HEK293 (cell line): ENCODE measurements around the gene GNAZ.

Experiments
- CTCF ChIA-PET: fragments of 350-600 bp; formaldehyde crosslinking; extraction: SDS; loops from one replicate; lab custom pipeline; 2021; ENCODE audit warnings: antibody characterized with exemption; lab: Yijun Ruan, JAX
- POLR2A ChIA-PET: fragments of 300-600 bp; formaldehyde crosslinking; extraction: SDS; loops from one replicate; lab custom pipeline; 2020; ENCODE audit warnings: antibody characterized with exemption, inconsistent platforms; lab: Yijun Ruan, JAX
- H3K27ac ChIP-seq: fragments of 200-500 bp; sonication (Bioruptor generic); 2 replicates; pipeline ENCODE4 v1.5.1; 2014; ENCODE audit warnings: low read depth, low read length, control low read depth, inconsistent platforms; ENCODE audit errors: extremely low read depth
- H3K36me3 ChIP-seq, 2 experiments: fragments of 200-500 bp in 1 of 2; sonication (Bioruptor generic) in 1 of 2; 1 replicate in 1 of 2; 2 replicates in 1 of 2; pipeline ENCODE4 v1.5.1; 2014 to 2017; ENCODE audit warnings: inconsistent platforms in 2 of 2, low read length in 2 of 2; ENCODE audit not compliant: control insufficient read depth in 2 of 2, insufficient read depth in 1 of 2
- H3K4me1 ChIP-seq: fragments of 200-500 bp; sonication (Bioruptor generic); 2 replicates; pipeline ENCODE4 v1.5.1; 2014; ENCODE audit warnings: mild to moderate bottlenecking, low read length, inconsistent platforms; ENCODE audit not compliant: control insufficient read depth, insufficient read depth
- H3K4me3 ChIP-seq: 2 replicates; pipeline ENCODE4 v1.5.1; 2011; ENCODE audit warnings: low read depth, mild to moderate bottlenecking, control low read depth, low read length, moderate library complexity
- H3K9me3 ChIP-seq: fragments of 200-500 bp; sonication (Bioruptor generic); 2 replicates; pipeline ENCODE4 v1.5.1; 2014; ENCODE audit warnings: low read depth, low read length, inconsistent platforms; ENCODE audit not compliant: control insufficient read depth, insufficient read depth
- FEZF1 ChIP-seq: fragments of 450-650 bp; formaldehyde crosslinking; IDR thresholded peaks from 2 replicates; pipeline ENCODE4 v1.5.1; 2016; ENCODE audit warnings: missing biosample characterization, missing genetic modification characterization
- GFI1B ChIP-seq: fragments of 450-650 bp; formaldehyde crosslinking; IDR thresholded peaks from 2 replicates; pipeline ENCODE4 v1.5.1; 2016; ENCODE audit warnings: missing biosample characterization, missing genetic modification characterization
- KLF1 ChIP-seq: fragments of 450-650 bp; formaldehyde crosslinking; IDR thresholded peaks from 2 replicates; pipeline ENCODE4 v1.5.1; 2016; ENCODE audit warnings: missing biosample characterization, missing genetic modification characterization
- SCRT2 ChIP-seq: fragments of 450-650 bp; formaldehyde crosslinking; IDR thresholded peaks from 2 replicates; pipeline ENCODE4 v1.5.1; 2016; ENCODE audit warnings: missing biosample characterization, missing genetic modification characterization
- SP2 ChIP-seq: fragments of 450-650 bp; formaldehyde crosslinking; IDR thresholded peaks from 2 replicates; pipeline ENCODE4 v1.5.1; 2016; ENCODE audit warnings: missing biosample characterization, missing genetic modification characterization
- SP3 ChIP-seq: fragments of 450-650 bp; formaldehyde crosslinking; IDR thresholded peaks from 2 replicates; pipeline ENCODE4 v1.5.1; 2016; ENCODE audit warnings: missing biosample characterization, missing genetic modification characterization
- ZNF133 ChIP-seq: fragments of 450-650 bp; formaldehyde crosslinking; IDR thresholded peaks from 2 replicates; pipeline ENCODE4 v1.5.1; 2016; ENCODE audit warnings: missing biosample characterization, missing genetic modification characterization
- ZNF140 ChIP-seq: fragments of 450-650 bp; formaldehyde crosslinking; IDR thresholded peaks from 2 replicates; pipeline ENCODE4 v1.5.1; 2016; ENCODE audit warnings: missing biosample characterization, missing genetic modification characterization
- ZNF2 ChIP-seq: fragments of 450-650 bp; formaldehyde crosslinking; IDR thresholded peaks from 2 replicates; pipeline ENCODE4 v1.5.1; 2016; ENCODE audit warnings: missing biosample characterization, missing genetic modification characterization
- ZNF23 ChIP-seq: fragments of 450-650 bp; formaldehyde crosslinking; IDR thresholded peaks from 2 replicates; pipeline ENCODE4 v1.5.1; 2016; ENCODE audit warnings: missing biosample characterization, missing genetic modification characterization, borderline replicate concordance
- ZNF324 ChIP-seq: fragments of 450-650 bp; formaldehyde crosslinking; IDR thresholded peaks from 2 replicates; pipeline ENCODE4 v1.5.1; 2016; ENCODE audit warnings: missing biosample characterization, missing genetic modification characterization
- ZNF335 ChIP-seq: fragments of 450-650 bp; formaldehyde crosslinking; conservative IDR thresholded peaks from 2 replicates; pipeline ENCODE4 v1.5.1; 2016; ENCODE audit warnings: missing biosample characterization, missing genetic modification characterization
- ZNF341 ChIP-seq: fragments of 450-650 bp; formaldehyde crosslinking; IDR thresholded peaks from 2 replicates; pipeline ENCODE4; 2016; ENCODE audit warnings: low read depth, missing biosample characterization, missing genetic modification characterization
- ZNF449 ChIP-seq: fragments of 450-650 bp; formaldehyde crosslinking; IDR thresholded peaks from 2 replicates; pipeline ENCODE4 v1.5.1; 2017; ENCODE audit warnings: missing biosample characterization, mild to moderate bottlenecking, missing genetic modification characterization, moderate library complexity
- ZNF48 ChIP-seq: fragments of 450-650 bp; formaldehyde crosslinking; IDR thresholded peaks from 2 replicates; pipeline ENCODE4 v1.5.1; 2016; ENCODE audit warnings: missing biosample characterization, missing genetic modification characterization
- ZNF518A ChIP-seq: fragments of 450-650 bp; formaldehyde crosslinking; conservative IDR thresholded peaks from 2 replicates; pipeline ENCODE4 v1.5.1; 2016; ENCODE audit warnings: low read depth, missing biosample characterization, missing genetic modification characterization
- ZNF544 ChIP-seq: fragments of 450-650 bp; formaldehyde crosslinking; IDR thresholded peaks from 2 replicates; pipeline ENCODE4 v1.5.0; 2017; ENCODE audit warnings: missing biosample characterization, missing genetic modification characterization
- ZNF626 ChIP-seq: fragments of 450-650 bp; sonication (Bioruptor Pico); formaldehyde crosslinking; IDR thresholded peaks from 2 replicates; pipeline ENCODE4 v1.5.1; 2018; ENCODE audit warnings: missing biosample characterization, missing genetic modification characterization, inconsistent platforms
- ZNF704 ChIP-seq: fragments of 450-650 bp; formaldehyde crosslinking; IDR thresholded peaks from 2 replicates; pipeline ENCODE4 v1.5.1; 2016; ENCODE audit warnings: missing biosample characterization, missing genetic modification characterization
- TF ChIP-seq, protein P1 (sequence below): fragments of 450-650 bp; formaldehyde crosslinking; IDR thresholded peaks from 2 replicates; pipeline ENCODE4 v1.5.1; 2016; ENCODE audit warnings: missing biosample characterization, missing genetic modification characterization
- TF ChIP-seq, protein P2 (sequence below): fragments of 450-650 bp; formaldehyde crosslinking; IDR thresholded peaks from 2 replicates; pipeline ENCODE4 v1.5.1; 2016; ENCODE audit warnings: missing biosample characterization, missing genetic modification characterization, borderline replicate concordance
- TF ChIP-seq, protein P3 (sequence below): fragments of 450-650 bp; formaldehyde crosslinking; IDR thresholded peaks from 2 replicates; pipeline ENCODE4 v1.5.1; 2016; ENCODE audit warnings: missing biosample characterization, missing genetic modification characterization

Gene GNAZ

DNA sequence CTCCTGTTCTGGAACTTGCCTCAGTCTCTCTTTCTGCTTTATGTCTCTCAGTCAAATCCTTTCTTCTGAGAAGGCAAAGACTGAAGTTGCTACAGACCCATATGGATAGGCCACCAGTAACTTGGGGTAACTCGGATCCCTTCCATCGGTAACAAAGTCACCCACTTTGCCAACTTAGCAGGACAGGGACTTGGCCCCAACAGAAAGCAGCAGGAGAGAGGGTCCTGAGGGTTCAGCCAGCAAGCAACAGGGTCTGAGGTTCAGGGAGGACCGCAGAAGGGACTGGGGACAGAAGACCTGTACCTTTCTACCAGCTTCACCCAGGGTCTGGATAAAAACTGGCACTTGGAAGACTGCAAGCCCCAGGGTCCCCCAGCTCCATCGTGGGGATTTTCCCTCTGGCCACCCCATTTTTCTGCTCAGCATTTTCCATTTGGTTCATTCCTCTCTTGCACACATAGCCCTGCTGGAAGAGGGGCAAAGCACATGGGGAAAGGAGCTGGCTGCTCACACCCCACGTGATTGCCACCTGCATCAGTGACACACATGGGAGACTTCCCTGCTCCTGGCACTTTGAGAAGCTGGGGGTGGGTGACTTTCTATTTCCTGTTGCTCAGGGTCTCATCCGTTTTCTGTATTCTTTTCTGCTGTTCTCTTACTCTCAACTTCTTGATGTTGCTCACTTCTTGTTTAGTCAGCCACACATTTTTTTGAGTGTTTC, 34.6 kb upstream of the GNAZ start:
- no peaks in the 10 kb centered on the region for H3K4me1 ChIP-seq
- TF ChIP-seq ZNF140 (no peak), KLF1 (tag by site-specific recombination) (no peak), ZNF48 (tag by site-specific recombination) (no peak), ZNF324 (tag by site-specific recombination) (no peak), ZNF23 (tag by site-specific recombination) (no peak), SCRT2 (tag by site-specific recombination) (no peak), SP2 (tag by site-specific recombination) (no peak), ZNF704 (no peak), GFI1B (tag by site-specific recombination) (no peak), ZNF626 (tag by site-specific recombination) (no peak), ZNF2 (tag by site-specific recombination) (no peak), ZNF133 (tag by site-specific recombination) (no peak)
- TF ChIP-seq, protein P1, sequence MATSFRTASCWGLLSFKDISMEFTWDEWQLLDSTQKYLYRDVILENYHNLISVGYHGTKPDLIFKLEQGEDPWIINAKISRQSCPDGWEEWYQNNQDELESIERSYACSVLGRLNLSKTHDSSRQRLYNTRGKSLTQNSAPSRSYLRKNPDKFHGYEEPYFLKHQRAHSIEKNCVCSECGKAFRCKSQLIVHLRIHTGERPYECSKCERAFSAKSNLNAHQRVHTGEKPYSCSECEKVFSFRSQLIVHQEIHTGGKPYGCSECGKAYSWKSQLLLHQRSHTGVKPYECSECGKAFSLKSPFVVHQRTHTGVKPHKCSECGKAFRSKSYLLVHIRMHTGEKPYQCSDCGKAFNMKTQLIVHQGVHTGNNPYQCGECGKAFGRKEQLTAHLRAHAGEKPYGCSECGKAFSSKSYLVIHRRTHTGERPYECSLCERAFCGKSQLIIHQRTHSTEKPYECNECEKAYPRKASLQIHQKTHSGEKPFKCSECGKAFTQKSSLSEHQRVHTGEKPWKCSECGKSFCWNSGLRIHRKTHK (tag by site-specific recombination), result no peak
- POLR2A ChIA-PET, result interaction anchor here (0.8 kb wide), 1 partner anchor 34 kb away, joined by 3 read pairs; the partner anchor contains the start of gene GNAZ
- no peak overlapping the region for H3K27ac ChIP-seq
- H3K4me3 ChIP-seq, result no peak overlapping the region
- CTCF ChIA-PET, result no interaction called here
- H3K36me3 ChIP-seq, result no peaks in the 10 kb centered on the region
- H3K9me3 ChIP-seq, result no peaks in the 10 kb centered on the region

DNA sequence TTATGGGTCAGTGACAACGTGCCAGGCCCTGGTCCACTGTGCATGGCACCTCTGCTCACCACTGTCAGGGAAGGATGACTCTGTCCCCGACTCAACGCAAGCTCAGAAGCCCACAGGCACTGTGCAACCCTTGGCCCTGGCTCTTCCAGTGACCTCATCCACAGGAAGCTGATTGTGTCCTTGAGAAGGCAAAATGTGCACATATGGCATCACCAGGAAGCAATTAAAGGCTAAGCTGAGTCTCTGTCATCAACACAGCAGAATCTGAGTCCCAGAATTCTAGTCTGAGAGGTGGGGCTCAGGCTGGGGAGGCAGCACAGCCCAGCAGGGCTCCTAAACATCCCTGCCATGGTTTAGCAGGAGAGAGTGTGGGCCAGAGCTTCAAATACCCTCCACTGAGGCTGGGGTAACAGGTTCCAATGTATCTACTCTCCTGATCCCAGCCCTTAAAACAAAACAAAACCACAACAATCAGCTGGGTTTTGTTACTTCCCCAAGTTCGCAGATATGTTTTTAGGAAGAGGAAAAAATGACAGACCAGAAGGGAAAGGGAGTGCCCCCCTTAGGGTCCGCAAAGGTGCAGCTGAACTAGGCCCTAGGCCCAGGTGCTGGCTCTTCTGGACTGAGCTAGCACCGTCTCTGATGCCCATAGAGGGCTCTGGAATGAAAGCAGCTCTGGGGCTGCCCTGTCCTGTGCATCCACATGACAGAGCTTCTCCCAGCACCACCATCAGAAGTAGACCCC, 33.5 kb upstream of the GNAZ start:
- Histone ChIP-seq H3K27ac (no peak overlapping the region), H3K9me3 (no peaks in the 10 kb centered on the region), H3K36me3 (no peaks in the 10 kb centered on the region), H3K4me3 (no peak overlapping the region), H3K4me1 (no peaks in the 10 kb centered on the region)
- ChIA-PET POLR2A (interaction anchor here (0.8 kb wide), 1 partner anchor 33 kb away, joined by 3 read pairs; the partner anchor contains the start of gene GNAZ), CTCF (interaction anchor here (0.5 to 1.6 kb wide), 2 partner anchors 13 to 77 kb away, joined by 3 to 6 read pairs; no protein-coding TSS in a partner anchor)
- no peak for TF ChIP-seq ZNF335 (tag by site-specific recombination)
- TF ChIP-seq FEZF1 (tag by site-specific recombination), result no peak
- TF ChIP-seq SP3 (tag by site-specific recombination), result no peak
- TF ChIP-seq, protein P2, sequence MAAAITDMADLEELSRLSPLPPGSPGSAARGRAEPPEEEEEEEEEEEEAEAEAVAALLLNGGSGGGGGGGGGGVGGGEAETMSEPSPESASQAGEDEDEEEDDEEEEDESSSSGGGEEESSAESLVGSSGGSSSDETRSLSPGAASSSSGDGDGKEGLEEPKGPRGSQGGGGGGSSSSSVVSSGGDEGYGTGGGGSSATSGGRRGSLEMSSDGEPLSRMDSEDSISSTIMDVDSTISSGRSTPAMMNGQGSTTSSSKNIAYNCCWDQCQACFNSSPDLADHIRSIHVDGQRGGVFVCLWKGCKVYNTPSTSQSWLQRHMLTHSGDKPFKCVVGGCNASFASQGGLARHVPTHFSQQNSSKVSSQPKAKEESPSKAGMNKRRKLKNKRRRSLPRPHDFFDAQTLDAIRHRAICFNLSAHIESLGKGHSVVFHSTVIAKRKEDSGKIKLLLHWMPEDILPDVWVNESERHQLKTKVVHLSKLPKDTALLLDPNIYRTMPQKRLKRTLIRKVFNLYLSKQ, result no peak
- 0 out of 2 replicates have a peak, but pooled peaks have one; percentile 23 for TF ChIP-seq ZNF341
- peak; percentile 18; the same call in 1 of the 2 replicates for TF ChIP-seq ZNF449 (tag by site-specific recombination)
- TF ChIP-seq ZNF544 (tag by site-specific recombination), result no peak
- TF ChIP-seq ZNF518A (tag by site-specific recombination), result 0 out of 2 replicates have a peak, but pooled peaks have one; percentile 34
- TF ChIP-seq, protein P3, sequence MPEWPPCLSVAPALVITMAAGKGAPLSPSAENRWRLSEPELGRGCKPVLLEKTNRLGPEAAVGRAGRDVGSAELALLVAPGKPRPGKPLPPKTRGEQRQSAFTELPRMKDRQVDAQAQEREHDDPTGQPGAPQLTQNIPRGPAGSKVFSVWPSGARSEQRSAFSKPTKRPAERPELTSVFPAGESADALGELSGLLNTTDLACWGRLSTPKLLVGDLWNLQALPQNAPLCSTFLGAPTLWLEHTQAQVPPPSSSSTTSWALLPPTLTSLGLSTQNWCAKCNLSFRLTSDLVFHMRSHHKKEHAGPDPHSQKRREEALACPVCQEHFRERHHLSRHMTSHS (tag by site-specific recombination), result no peak
